Measurements from ENCODE around the gene RND2. TPM values are rescaled to one million over a fixed set of nuclear protein-coding genes. Genes with fewer than 3 reads are reported as not detected.

Gene RND2
- total and polyA plus RNA-seq, 4 donors = 1.9 to 2.8 (median 2.2) TPM

GRCh38 chr17:42989726-42990652 lies 35.0 kb upstream of the RND2 start:
- Histone ChIP-seq H3K36me3 (ENCODE audit: control insufficient read depth in 4 of 4, insufficient read depth in 3 of 4, low read depth in 1 of 4, low read length in 3 of 4) (peaks cover 24 to 50% (median 36%) of the 10 kb centered on the region in 4 donors), H3K9me3 (ENCODE audit: control insufficient read depth in 4 of 4, low read length in 3 of 4) (no peaks in the 10 kb centered on the region), H3K4me3 (ENCODE audit: low read depth in 1 of 3, low read length in 3 of 3) (no peak overlapping the region), H3K27me3 (ENCODE audit: control insufficient read depth in 4 of 4, insufficient read depth in 4 of 4, low read length in 3 of 4) (no peaks in the 10 kb centered on the region), H3K9ac (ENCODE audit: low read depth in 1 of 2, low read length in 2 of 2) (no peak overlapping the region), H3K27ac (ENCODE audit: low read depth in 1 of 2, low read length in 2 of 2) (no peak overlapping the region), H3K4me1 (ENCODE audit: control insufficient read depth in 4 of 4, insufficient read depth in 4 of 4, low read length in 3 of 4) (no peaks in the 10 kb centered on the region)
- 91% methylated on average over 6 of the region's 6 CpGs for WGBS
- DNase-seq (ENCODE audit: low spot score) = no peak
- TF ChIP-seq HNF4G (IDR thresholded peaks at IDR 0.05) (no peak), MAX (IDR thresholded peaks at IDR 0.05) (no peak), ZBTB33 (IDR thresholded peaks at IDR 0.05) (no peak), HNF4A (conservative IDR thresholded peaks at IDR 0.05) (no peak), TAF1 (conservative IDR thresholded peaks at IDR 0.05) (no peak), JUND (IDR thresholded peaks at IDR 0.05) (no peak), SP1 (IDR thresholded peaks at IDR 0.05) (no peak), EGR1 (IDR thresholded peaks at IDR 0.05; ENCODE audit: low read depth in 2 of 2) (no peak), NR2F2 (IDR thresholded peaks at IDR 0.05) (no peak)
- TF ChIP-seq, protein P1, sequence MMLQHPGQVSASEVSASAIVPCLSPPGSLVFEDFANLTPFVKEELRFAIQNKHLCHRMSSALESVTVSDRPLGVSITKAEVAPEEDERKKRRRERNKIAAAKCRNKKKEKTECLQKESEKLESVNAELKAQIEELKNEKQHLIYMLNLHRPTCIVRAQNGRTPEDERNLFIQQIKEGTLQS (IDR thresholded peaks at IDR 0.05) = no peak
- TF ChIP-seq, protein P2, sequence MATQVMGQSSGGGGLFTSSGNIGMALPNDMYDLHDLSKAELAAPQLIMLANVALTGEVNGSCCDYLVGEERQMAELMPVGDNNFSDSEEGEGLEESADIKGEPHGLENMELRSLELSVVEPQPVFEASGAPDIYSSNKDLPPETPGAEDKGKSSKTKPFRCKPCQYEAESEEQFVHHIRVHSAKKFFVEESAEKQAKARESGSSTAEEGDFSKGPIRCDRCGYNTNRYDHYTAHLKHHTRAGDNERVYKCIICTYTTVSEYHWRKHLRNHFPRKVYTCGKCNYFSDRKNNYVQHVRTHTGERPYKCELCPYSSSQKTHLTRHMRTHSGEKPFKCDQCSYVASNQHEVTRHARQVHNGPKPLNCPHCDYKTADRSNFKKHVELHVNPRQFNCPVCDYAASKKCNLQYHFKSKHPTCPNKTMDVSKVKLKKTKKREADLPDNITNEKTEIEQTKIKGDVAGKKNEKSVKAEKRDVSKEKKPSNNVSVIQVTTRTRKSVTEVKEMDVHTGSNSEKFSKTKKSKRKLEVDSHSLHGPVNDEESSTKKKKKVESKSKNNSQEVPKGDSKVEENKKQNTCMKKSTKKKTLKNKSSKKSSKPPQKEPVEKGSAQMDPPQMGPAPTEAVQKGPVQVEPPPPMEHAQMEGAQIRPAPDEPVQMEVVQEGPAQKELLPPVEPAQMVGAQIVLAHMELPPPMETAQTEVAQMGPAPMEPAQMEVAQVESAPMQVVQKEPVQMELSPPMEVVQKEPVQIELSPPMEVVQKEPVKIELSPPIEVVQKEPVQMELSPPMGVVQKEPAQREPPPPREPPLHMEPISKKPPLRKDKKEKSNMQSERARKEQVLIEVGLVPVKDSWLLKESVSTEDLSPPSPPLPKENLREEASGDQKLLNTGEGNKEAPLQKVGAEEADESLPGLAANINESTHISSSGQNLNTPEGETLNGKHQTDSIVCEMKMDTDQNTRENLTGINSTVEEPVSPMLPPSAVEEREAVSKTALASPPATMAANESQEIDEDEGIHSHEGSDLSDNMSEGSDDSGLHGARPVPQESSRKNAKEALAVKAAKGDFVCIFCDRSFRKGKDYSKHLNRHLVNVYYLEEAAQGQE (IDR thresholded peaks at IDR 0.05) = no peak
- TF ChIP-seq, protein P3, sequence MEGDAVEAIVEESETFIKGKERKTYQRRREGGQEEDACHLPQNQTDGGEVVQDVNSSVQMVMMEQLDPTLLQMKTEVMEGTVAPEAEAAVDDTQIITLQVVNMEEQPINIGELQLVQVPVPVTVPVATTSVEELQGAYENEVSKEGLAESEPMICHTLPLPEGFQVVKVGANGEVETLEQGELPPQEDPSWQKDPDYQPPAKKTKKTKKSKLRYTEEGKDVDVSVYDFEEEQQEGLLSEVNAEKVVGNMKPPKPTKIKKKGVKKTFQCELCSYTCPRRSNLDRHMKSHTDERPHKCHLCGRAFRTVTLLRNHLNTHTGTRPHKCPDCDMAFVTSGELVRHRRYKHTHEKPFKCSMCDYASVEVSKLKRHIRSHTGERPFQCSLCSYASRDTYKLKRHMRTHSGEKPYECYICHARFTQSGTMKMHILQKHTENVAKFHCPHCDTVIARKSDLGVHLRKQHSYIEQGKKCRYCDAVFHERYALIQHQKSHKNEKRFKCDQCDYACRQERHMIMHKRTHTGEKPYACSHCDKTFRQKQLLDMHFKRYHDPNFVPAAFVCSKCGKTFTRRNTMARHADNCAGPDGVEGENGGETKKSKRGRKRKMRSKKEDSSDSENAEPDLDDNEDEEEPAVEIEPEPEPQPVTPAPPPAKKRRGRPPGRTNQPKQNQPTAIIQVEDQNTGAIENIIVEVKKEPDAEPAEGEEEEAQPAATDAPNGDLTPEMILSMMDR (IDR thresholded peaks at IDR 0.05; ENCODE audit: low read depth, low read length, missing input control) = no peak

DNA sequence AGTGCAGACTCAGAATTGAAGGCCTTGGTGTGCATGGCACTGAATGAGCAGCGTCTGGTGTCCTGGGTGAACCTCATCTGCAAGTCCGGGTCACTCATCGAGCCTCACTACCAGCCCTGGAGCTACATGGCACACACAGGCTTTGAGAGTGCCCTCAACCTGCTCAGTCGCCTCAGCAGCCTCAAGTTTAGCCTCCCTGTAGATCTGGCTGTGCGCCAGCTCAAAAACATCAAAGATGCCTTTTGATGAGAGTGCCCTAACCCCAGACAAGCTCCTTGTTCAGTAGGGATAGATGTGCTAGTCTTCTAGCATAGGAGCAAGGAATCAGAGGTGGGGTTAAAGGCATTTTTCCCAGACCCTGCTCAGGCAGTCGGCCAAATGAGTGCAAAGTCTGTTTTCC lies 33.6 kb upstream of the RND2 start:
- DNase-seq (ENCODE audit: low spot score) = no peak
- Histone ChIP-seq H3K9me3 (ENCODE audit: control insufficient read depth in 4 of 4, low read length in 3 of 4) (no peaks in the 10 kb centered on the region), H3K9ac (ENCODE audit: low read depth in 1 of 2, low read length in 2 of 2) (no peak overlapping the region), H3K27ac (ENCODE audit: low read depth in 1 of 2, low read length in 2 of 2) (no peak overlapping the region), H3K4me1 (ENCODE audit: control insufficient read depth in 4 of 4, insufficient read depth in 4 of 4, low read length in 3 of 4) (no peaks in the 10 kb centered on the region), H3K4me3 (ENCODE audit: low read depth in 1 of 3, low read length in 3 of 3) (no peak overlapping the region), H3K36me3 (ENCODE audit: control insufficient read depth in 4 of 4, insufficient read depth in 3 of 4, low read depth in 1 of 4, low read length in 3 of 4) (peaks cover 24 to 50% (median 34%) of the 10 kb centered on the region in 4 donors), H3K27me3 (ENCODE audit: control insufficient read depth in 4 of 4, insufficient read depth in 4 of 4, low read length in 3 of 4) (no peaks in the 10 kb centered on the region)
- 94% methylated on average over 6 of the region's 6 CpGs for WGBS
- TF ChIP-seq JUND (IDR thresholded peaks at IDR 0.05) (no peak), TAF1 (conservative IDR thresholded peaks at IDR 0.05) (no peak), RXRA (IDR thresholded peaks at IDR 0.05) (no peak), EGR1 (IDR thresholded peaks at IDR 0.05; ENCODE audit: low read depth in 2 of 2) (no peak), NR2F2 (IDR thresholded peaks at IDR 0.05) (no peak), FOXA1 (IDR thresholded peaks at IDR 0.05) (no peak), FOXA2 (IDR thresholded peaks at IDR 0.05) (no peak), GABPA (IDR thresholded peaks at IDR 0.05 in 1 of 2, conservative IDR thresholded peaks at IDR 0.05 in 1 of 2) (no peak), RAD21 (IDR thresholded peaks at IDR 0.05) (no peak), HNF4A (conservative IDR thresholded peaks at IDR 0.05) (no peak), SP1 (IDR thresholded peaks at IDR 0.05) (no peak), MAX (IDR thresholded peaks at IDR 0.05) (no peak), HNF4G (IDR thresholded peaks at IDR 0.05) (no peak)
- TF ChIP-seq, protein P1 (IDR thresholded peaks at IDR 0.05) = no peak
- TF ChIP-seq, protein P2 (IDR thresholded peaks at IDR 0.05) = no peak
